Endothelial cell (in vitro differentiated cells): ENCODE data around the gene SLC25A24. TPM values are rescaled to one million over a fixed set of nuclear protein-coding genes. Genes with fewer than 3 reads are reported as not detected.
"Not testable (repeated sequence)": the region's sequence is repeated elsewhere in the genome, so short reads cannot be mapped to it uniquely, and the experiment has no call there.

Source experiments
- DNase-seq: peaks from one replicate; pipeline ENCODE4 v3.0.0; 2021; ENCODE audit warnings: low spot score
- H3K27ac Mint-ChIP-seq: one replicate; pipeline ENCODE4 v1.8.0; 2021; ENCODE audit warnings: mixed read lengths, inconsistent platforms; ENCODE audit not compliant: unreplicated experiment
- H3K27me3 Mint-ChIP-seq: one replicate; pipeline ENCODE4 v1.8.0; 2021; ENCODE audit warnings: mild to moderate bottlenecking, moderate library complexity, mixed read lengths, inconsistent platforms; ENCODE audit not compliant: unreplicated experiment
- H3K36me3 Mint-ChIP-seq: one replicate; pipeline ENCODE4 v1.8.0; 2021; ENCODE audit warnings: mild to moderate bottlenecking, low read depth, mixed read lengths, inconsistent platforms; ENCODE audit not compliant: unreplicated experiment
- H3K4me1 Mint-ChIP-seq: one replicate; pipeline ENCODE4 v1.8.0; 2021; ENCODE audit warnings: mild to moderate bottlenecking, mixed read lengths, inconsistent platforms; ENCODE audit not compliant: unreplicated experiment
- H3K4me3 Mint-ChIP-seq: one replicate; pipeline ENCODE4 v1.8.0; 2021; ENCODE audit warnings: mild to moderate bottlenecking, mixed read lengths, inconsistent platforms; ENCODE audit not compliant: unreplicated experiment
- H3K9me3 Mint-ChIP-seq: one replicate; pipeline ENCODE4 v1.8.0; 2021; ENCODE audit warnings: mixed read lengths, inconsistent platforms; ENCODE audit not compliant: unreplicated experiment
- total RNA-seq: library from RNA; stranded (reverse); fragmentation: NEBNext Ultra II Directional; extraction: Animal tissue kit (Norgen Biotek cat#: 25700); gene quantifications from one replicate; pipeline ENCODE4 v1.2.1, GENCODE V29; 2021; ENCODE audit not compliant: unreplicated experiment
- TF ChIP-seq, protein P1 (sequence below): fragments of 200-600 bp; sonication (generic); IDR thresholded peaks from one replicate; pipeline ENCODE4 v1.5.0; 2021; ENCODE audit warnings: antibody characterized with exemption; ENCODE audit not compliant: unreplicated experiment

Gene SLC25A24
- total RNA-seq, 1 donor from 2014 or later: 51.1 TPM

DNA sequence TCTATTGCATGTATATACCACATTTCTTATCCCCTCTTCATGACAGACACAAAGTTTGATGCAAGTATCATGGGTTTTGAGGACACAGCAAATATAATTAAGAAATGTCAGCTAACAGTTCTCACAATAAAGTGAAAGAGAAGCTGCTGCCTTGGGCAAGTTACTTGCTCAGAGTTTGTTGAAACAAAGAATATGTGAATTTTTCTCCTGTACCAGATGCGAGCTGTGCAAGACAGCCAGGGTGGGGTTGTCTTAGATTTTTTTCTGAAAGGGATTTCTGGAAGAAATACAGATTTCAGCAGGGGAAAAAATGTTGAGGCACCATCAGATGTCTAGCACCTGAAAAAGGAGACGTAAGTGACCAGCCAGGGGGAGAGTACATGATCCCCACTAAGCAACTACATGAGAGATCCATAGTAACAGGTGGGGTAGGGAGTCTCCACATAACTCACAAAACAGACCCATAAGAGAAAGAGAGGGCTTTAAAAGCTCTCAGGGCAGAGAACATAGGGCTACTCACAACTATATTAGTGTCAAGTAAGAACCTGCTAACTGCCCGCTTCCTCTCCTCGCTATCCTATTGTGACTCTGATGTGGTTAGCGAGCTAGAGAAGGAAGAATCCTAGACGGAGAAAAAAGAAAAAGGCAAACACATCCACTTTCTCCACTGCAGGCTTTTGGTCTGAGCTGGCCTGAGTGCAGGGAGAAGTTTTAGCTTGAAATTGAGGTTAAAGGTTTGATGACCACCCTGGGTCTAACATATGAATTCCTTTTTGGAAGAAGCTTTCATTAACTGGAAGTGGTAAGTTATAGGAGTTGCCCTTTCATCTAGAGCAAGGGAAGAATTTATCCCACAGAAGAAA is 16.1 kb upstream of the SLC25A24 start:
- not testable (repeated sequence) for H3K4me3 Mint-ChIP-seq, H3K27me3 Mint-ChIP-seq, H3K27ac Mint-ChIP-seq, H3K36me3 Mint-ChIP-seq, H3K9me3 Mint-ChIP-seq, DNase-seq, H3K4me1 Mint-ChIP-seq

DNA sequence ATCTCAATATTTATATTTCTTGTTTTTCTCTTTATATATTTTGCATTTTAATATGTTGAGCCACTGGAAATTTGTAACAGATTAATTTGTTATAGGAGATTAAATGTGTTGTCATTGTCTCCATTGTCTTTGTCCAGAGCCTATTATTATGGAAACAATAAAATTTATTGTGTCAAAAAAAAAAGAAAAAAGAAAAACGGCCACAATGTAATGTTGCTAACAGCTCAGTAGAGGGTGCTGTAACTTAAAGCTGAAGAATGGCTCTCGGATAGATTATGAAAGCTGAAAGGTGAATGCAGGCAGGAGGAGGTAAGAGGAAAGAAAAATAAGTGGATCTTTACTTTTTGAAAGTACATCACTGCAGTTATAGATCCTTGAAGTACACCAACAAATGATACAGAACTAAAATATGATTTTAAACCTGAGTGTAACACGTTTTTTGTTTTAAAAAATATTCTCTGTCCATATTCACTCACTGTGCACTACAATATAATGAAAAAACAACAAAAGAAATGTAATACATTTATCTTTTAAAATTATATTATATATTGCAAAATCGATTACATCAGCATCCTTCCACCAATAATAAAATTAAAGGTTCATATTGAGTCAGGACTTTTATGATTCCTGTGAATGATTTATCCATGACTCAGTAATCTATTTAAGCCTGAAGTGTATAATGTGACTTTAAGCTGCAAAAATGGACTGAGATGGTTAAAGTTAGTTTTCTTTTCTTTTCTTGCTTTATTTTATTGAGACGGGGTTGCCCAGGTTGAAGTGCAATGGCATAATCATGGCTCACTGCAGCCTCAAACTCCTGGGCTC is 14.7 kb upstream of the SLC25A24 start:
- H3K4me3 Mint-ChIP-seq, H3K27me3 Mint-ChIP-seq, H3K36me3 Mint-ChIP-seq, H3K27ac Mint-ChIP-seq, DNase-seq, H3K9me3 Mint-ChIP-seq: not testable (repeated sequence)
- TF ChIP-seq, protein P1, sequence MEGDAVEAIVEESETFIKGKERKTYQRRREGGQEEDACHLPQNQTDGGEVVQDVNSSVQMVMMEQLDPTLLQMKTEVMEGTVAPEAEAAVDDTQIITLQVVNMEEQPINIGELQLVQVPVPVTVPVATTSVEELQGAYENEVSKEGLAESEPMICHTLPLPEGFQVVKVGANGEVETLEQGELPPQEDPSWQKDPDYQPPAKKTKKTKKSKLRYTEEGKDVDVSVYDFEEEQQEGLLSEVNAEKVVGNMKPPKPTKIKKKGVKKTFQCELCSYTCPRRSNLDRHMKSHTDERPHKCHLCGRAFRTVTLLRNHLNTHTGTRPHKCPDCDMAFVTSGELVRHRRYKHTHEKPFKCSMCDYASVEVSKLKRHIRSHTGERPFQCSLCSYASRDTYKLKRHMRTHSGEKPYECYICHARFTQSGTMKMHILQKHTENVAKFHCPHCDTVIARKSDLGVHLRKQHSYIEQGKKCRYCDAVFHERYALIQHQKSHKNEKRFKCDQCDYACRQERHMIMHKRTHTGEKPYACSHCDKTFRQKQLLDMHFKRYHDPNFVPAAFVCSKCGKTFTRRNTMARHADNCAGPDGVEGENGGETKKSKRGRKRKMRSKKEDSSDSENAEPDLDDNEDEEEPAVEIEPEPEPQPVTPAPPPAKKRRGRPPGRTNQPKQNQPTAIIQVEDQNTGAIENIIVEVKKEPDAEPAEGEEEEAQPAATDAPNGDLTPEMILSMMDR: peak; percentile 75
- H3K4me1 Mint-ChIP-seq: peaks cover 12% of the 10 kb centered on the region

DNA sequence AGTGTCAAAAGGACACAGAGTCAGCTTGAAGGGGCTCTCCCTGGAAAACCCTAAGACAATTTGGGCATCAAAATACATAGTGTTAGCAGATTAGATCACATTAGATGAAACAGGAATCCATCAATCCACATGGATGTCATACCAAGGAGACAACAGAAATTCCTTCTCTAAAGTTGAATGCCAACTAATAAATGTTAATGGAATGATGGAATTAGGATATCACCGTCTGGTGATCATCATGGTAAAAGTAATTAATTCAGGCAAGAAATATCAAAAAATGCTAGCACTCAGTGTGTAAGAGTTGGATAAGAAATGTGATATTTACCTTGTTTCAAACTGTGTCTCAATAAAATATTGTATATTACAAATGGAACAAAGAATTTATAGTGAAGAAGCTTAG is 10.9 kb upstream of the SLC25A24 start:
- Mint-ChIP-seq H3K4me3 (no peak overlapping the region), H3K27me3 (peaks cover 2% of the 10 kb centered on the region), H3K27ac (no peak overlapping the region), H3K4me1 (peaks cover 15% of the 10 kb centered on the region), H3K9me3 (no peaks in the 10 kb centered on the region), H3K36me3 (no peaks in the 10 kb centered on the region)
- DNase-seq: no peak
- TF ChIP-seq, protein P1: no peak

DNA sequence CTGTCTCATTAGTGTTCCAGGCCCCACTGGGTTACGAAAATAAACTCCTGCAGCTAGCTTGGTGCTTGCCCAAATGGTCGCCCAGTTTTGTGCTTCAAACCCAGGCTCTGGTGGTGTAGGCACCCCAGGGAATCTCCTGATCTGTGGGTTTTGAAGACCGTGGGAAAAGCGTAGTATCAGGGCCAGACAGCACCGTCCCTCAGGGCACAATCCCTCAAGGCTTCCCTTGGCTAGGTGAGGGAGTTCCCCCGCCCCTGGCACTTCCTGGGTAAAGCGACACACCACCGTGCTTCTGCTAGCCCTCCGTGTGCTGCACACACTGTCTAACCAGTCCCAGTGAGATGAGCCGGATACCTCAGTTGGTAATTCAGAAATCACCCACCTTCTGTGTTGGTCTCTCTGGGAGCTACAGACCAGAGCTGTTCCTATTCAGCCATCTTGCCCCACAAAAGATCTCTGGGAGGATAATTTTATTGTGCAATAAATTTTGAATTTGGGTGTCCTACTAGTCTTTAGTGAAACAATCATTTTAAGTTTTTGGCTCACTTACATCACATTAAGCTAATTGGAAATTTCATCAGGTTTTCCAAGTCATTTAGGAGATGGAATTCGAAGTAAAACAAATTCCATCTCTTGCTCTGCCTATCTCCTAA is 9.4 kb upstream of the SLC25A24 start:
- Mint-ChIP-seq H3K27me3 (peaks cover 5% of the 10 kb centered on the region), H3K27ac (no peak overlapping the region), H3K4me1 (peaks cover 15% of the 10 kb centered on the region), H3K9me3 (no peaks in the 10 kb centered on the region), H3K36me3 (no peaks in the 10 kb centered on the region), H3K4me3 (no peak overlapping the region)
- TF ChIP-seq, protein P1: no peak
- no peak for DNase-seq

DNA sequence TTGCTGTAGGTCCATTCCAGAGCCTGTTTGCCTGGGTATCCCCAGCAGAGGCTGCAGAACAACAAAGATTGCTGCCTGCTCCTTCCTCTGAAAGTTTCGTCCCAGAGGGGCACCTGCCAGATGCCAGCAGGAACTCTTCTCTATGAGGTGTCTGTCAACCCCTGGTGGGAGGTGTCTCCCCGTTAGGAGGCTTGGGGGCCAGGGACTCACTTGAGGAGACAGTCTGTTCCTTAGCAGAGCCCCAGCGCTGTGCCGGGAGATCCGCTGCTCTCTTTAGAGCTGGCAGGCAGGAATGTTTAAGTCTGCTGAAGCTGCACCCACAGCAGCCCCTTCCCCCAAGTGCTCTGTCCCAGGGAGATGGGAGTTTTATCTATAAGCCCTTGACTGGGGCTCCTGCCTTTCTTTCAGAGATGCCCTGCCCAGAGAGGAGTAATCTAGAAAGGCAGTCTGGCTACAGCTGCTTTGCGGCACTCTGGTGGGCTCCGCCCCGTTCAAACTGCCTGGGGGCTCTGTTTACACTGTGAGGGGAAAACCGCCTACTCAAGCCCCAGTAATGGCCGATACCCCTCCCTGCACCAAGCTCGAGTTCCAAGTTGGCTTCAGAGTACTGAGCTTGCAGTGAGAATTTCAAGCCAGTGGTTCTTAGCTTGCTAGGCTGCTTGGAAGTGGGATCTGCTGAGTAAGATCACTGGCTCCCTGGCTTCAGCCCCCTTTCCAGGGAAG is 8.7 kb upstream of the SLC25A24 start:
- DNase-seq: no peak
- H3K9me3 Mint-ChIP-seq: peaks cover 3% of the 10 kb centered on the region

DNA sequence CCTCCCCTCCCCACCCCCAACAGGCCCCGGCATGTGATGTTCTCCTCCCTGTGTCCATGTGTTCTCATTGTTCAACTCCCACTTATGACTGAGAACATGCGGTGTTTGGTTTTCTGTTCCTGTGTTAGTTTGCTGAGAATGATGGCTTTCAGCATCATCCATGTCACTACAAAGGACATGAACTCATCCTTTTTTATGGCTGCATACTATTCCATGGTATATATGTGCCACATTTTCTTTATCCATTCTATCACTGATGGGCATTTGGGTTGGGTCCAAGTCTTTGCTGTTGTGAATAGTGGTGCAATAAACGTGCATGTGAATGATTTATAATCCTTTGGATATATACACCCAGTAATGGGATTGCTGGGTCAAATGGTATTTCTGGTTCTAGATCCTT is 3.4 kb upstream of the SLC25A24 start:
- Mint-ChIP-seq H3K4me1 (peaks cover 16% of the 10 kb centered on the region), H3K36me3 (peaks cover 12% of the 10 kb centered on the region)
- not testable (repeated sequence) for H3K4me3 Mint-ChIP-seq

More for the DNA sequence above, 8.7 kb upstream of the SLC25A24 start:
- no peak overlapping the region for H3K4me3 Mint-ChIP-seq
- H3K4me1 Mint-ChIP-seq: peaks cover 15% of the 10 kb centered on the region
- H3K36me3 Mint-ChIP-seq: peaks cover 2% of the 10 kb centered on the region
- TF ChIP-seq, protein P1: no peak
- no peak overlapping the region for H3K27ac Mint-ChIP-seq
- H3K27me3 Mint-ChIP-seq: peaks cover 5% of the 10 kb centered on the region

More for the DNA sequence above, 3.4 kb upstream of the SLC25A24 start:
- H3K27me3 Mint-ChIP-seq: peaks cover 19% of the 10 kb centered on the region
- H3K27ac Mint-ChIP-seq, H3K9me3 Mint-ChIP-seq, DNase-seq: not testable (repeated sequence)
